Gastrocnemius medialis (tissue), 4 donors: ENCODE results near the gene ADAM12. TPM values are rescaled to one million over a fixed set of nuclear protein-coding genes. Genes with fewer than 3 reads are reported as not detected.

Experiments used
- ATAC-seq, 2 donors: fragments of 150-250 bp; one replicate each; pipeline ENCODE4 v1.9.1; 2016
- DNase-seq, 2 donors: peaks; one replicate each; pipeline ENCODE4 v3.0.0-alpha.2; 2019
- H3K27ac ChIP-seq, 4 donors: fragments of 200-600 bp; sonication (generic); 1 replicate in 1 of 4; 2 replicates in 3 of 4; pipeline ENCODE4 v1.5.1; 2016 to 2018; ENCODE audit warnings: mild to moderate bottlenecking in 2 of 4, moderate library complexity in 1 of 4
- H3K27me3 ChIP-seq, 3 donors: fragments of 200-600 bp; sonication (generic) in 2 of 3; 1 replicate in 1 of 3; 2 replicates in 2 of 3; pipeline versions ENCODE4 v1.5.1 to v1.6.0; 2016 to 2019; ENCODE audit warnings: mild to moderate bottlenecking in 1 of 3, moderate library complexity in 1 of 3
- H3K36me3 ChIP-seq, 2 donors: fragments of 200-600 bp; sonication (generic) in 1 of 2; one replicate each; pipeline ENCODE4 v1.5.1; 2017 to 2018
- H3K4me1 ChIP-seq, 2 donors: fragments of 200-600 bp; sonication (generic) in 1 of 2; one replicate each; pipeline ENCODE4 v1.5.1; 2016 to 2017; ENCODE audit warnings: mild to moderate bottlenecking in 2 of 2
- H3K4me3 ChIP-seq, 4 donors: fragments of 200-600 bp; sonication (generic) in 3 of 4; 1 replicate in 1 of 4; 2 replicates in 3 of 4; pipeline ENCODE4 v1.5.1; 2016 to 2019; ENCODE audit warnings: mild to moderate bottlenecking in 2 of 4
- H3K9me3 ChIP-seq, 3 donors: fragments of 200-600 bp; sonication (generic) in 2 of 3; 1 replicate in 1 of 3; 2 replicates in 2 of 3; pipeline ENCODE4 v1.5.1; 2016 to 2019
- CTCF ChIP-seq, 5 experiments: fragments of 450-650 bp in 3 of 5; fragments of 200-600 bp in 2 of 5; sonication (generic) in 2 of 5; IDR thresholded peaks in 4 of 5; conservative IDR thresholded peaks in 1 of 5; 1 replicate in 4 of 5; 2 replicates in 1 of 5; pipeline ENCODE4 v1.5.1; 2016 to 2019; ENCODE audit warnings: antibody characterized with exemption in 5 of 5, mild to moderate bottlenecking in 3 of 5, moderate library complexity in 3 of 5
- POLR2A ChIP-seq, 2 donors: fragments of 450-650 bp; IDR thresholded peaks; one replicate each; pipeline ENCODE4 v1.6.1; 2017; ENCODE audit warnings: antibody characterized with exemption in 2 of 2, mild to moderate bottlenecking in 2 of 2, moderate library complexity in 2 of 2
- in situ Hi-C, 4 donors: fragments of 200-750 bp; cut with MboI; loops; one replicate each; pipeline versions ENCODE4 v1.15.0 to v1.8.0; 2017; ENCODE audit warnings: low sequenced_read_pairs in 4 of 4
- intact Hi-C: fragments of 100-400 bp; cut with DNase I; formaldehyde crosslinking; loops from one replicate; pipeline ENCODE4 v1.15.1; 2023; ENCODE audit warnings: low total_unique reads
- total RNA-seq, 4 donors: library from RNA; depleted of rRNA; stranded (reverse); fragments of >200 nt; gene quantifications; one replicate each; pipeline versions ENCODE4 v1.1.0 to v1.2.3, GENCODE V29; 2016

The ADAM12 gene
- total RNA-seq, 4 donors from 2014 or later = 0.10 TPM; not detected in 3

- intact Hi-C loops (no loop called here), in situ Hi-C loops (no loop called here)
- Histone ChIP-seq H3K36me3 (no peaks in the 10 kb centered on the region), H3K27me3 (no peaks in the 10 kb centered on the region), H3K9me3 (no peaks in the 10 kb centered on the region), H3K4me1 (no peaks in the 10 kb centered on the region), H3K4me3 (no peak overlapping the region), H3K27ac (no peak overlapping the region)
- DNase-seq = no peak
- TF ChIP-seq POLR2A (IDR thresholded peaks at IDR 0.05) (no peak), CTCF (IDR thresholded peaks at IDR 0.05 in 4 of 5, conservative IDR thresholded peaks at IDR 0.05 in 1 of 5) (no peak)
- ATAC-seq = no peak
Observed at GRCh38 chr10:126314863-126315493, 73.3 kb downstream of the ADAM12 start.

GRCh38 chr10:126312167-126312566, 76.1 kb downstream of the ADAM12 start:
- no peak overlapping the region for H3K4me3 ChIP-seq
- no peaks in the 10 kb centered on the region for H3K36me3 ChIP-seq
- intact Hi-C loops (no loop called here), in situ Hi-C loops (no loop called here)
- no peaks in the 10 kb centered on the region for H3K27me3 ChIP-seq
- no peaks in the 10 kb centered on the region for H3K4me1 ChIP-seq
- ATAC-seq (no peak), DNase-seq (no peak)
- no peak overlapping the region for H3K27ac ChIP-seq
- TF ChIP-seq CTCF (IDR thresholded peaks at IDR 0.05 in 4 of 5, conservative IDR thresholded peaks at IDR 0.05 in 1 of 5) = no peak
- no peak for TF ChIP-seq POLR2A (IDR thresholded peaks at IDR 0.05)
- H3K9me3 ChIP-seq = no peaks in the 10 kb centered on the region

GRCh38 chr10:126309228-126309883, 78.9 kb downstream of the ADAM12 start:
- H3K4me3 ChIP-seq = no peak overlapping the region
- no peak overlapping the region for H3K27ac ChIP-seq
- no peak for ATAC-seq
- no peaks in the 10 kb centered on the region for H3K27me3 ChIP-seq
- intact Hi-C loops (no loop called here), in situ Hi-C loops (no loop called here)
- H3K4me1 ChIP-seq = no peaks in the 10 kb centered on the region
- TF ChIP-seq CTCF (IDR thresholded peaks at IDR 0.05 in 4 of 5, conservative IDR thresholded peaks at IDR 0.05 in 1 of 5) (no peak), POLR2A (IDR thresholded peaks at IDR 0.05) (no peak)
- no peaks in the 10 kb centered on the region for H3K36me3 ChIP-seq
- no peaks in the 10 kb centered on the region for H3K9me3 ChIP-seq
- DNase-seq = no peak

GRCh38 chr10:126302826-126303665, 85.2 kb downstream of the ADAM12 start:
- TF ChIP-seq POLR2A (IDR thresholded peaks at IDR 0.05) = no peak
- no peak for TF ChIP-seq CTCF (IDR thresholded peaks at IDR 0.05 in 4 of 5, conservative IDR thresholded peaks at IDR 0.05 in 1 of 5)
- in situ Hi-C loops = no loop called here
- Histone ChIP-seq H3K36me3 (no peaks in the 10 kb centered on the region), H3K27ac (no peak overlapping the region), H3K9me3 (no peaks in the 10 kb centered on the region), H3K4me3 (no peak overlapping the region), H3K27me3 (no peaks in the 10 kb centered on the region), H3K4me1 (no peaks in the 10 kb centered on the region)
- intact Hi-C loops = no loop called here
- no peak for ATAC-seq
- DNase-seq = no peak
